HG03066 (cell line): ENCODE measurements around the gene MZF1.
A peak's percentile ranks its signal among the peaks of the same experiment; 100 is the strongest.

Experiments
- ATAC-seq: cut with Tn5 transposase; IDR thresholded peaks from one replicate; pipeline ENCODE4 v1.9.1; 2021; ENCODE audit warnings: low read depth; ENCODE audit not compliant: unreplicated experiment

Gene MZF1

GRCh38 chr19:58570770-58571574 is 2.2 kb downstream of the MZF1 start:
- ATAC-seq = no peak

- no peak for ATAC-seq
These were observed 3.0 kb downstream of the MZF1 start for GRCh38 chr19:58569943-58570670.

- ATAC-seq = no peak
These were observed 3.8 kb downstream of the MZF1 start for GRCh38 chr19:58569191-58569942.

DNA sequence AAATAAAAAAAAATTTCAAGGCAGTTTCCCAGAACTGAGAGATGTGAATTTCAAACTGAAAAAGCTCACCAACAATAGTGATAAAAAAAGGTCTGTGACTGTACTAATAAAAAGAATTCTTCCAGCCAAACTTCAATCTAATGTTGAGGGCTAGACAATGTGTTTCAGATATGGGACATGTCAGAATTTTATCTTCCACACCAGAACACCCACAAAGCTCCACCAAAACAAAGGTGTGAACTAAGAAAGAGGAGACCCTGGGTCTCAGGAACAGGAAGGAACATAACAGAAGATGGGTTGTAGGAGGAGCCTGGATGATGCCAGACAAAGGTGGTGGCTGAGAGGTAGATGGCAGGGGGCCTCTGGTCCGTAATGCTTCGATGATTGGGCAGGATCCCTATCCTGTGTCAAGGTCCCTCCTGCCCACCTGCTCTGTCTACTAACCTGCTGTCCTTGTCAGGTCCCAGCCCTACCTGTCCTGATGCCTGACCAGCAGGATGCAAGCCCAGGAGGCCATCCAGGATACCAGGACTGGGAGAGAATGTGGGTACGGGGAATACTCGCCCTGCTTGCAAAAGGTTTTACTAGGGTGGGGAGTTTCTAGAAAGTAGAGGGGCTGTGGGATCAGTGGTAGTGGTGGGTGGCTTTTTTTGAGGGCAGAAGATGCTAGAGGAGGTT is 4.5 kb downstream of the MZF1 start:
- ATAC-seq = no peak

- no peak for ATAC-seq
These were observed 6.1 kb downstream of the MZF1 start for GRCh38 chr19:58566989-58567388.

GRCh38 chr19:58563823-58564222 is 9.3 kb downstream of the MZF1 start:
- ATAC-seq = no peak

DNA sequence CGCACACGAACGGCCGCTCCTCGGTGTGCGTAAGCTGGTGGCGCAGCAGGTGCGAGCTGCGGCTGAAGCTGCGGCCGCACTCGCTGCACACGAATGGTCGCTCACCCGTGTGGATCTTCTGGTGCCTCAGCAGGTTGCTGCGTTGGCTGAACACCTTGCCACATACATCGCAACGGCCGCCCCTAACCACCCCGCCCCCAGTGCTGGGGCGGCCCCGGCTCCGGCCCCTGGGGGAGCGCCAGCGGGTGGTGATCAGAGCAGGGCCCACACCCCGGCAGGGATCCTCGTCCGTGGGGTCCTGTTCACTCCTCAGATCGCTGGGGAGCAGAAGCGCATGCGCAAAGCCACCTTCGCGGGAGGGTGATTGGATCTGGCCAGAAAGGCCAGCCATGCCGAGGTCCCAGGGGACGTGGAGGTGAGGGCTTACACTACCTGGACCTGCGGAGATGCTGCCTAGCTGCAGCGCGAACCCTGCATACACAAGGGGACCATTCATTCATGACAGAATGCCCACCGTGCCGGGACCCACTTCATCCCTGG is 10.0 kb downstream of the MZF1 start:
- ATAC-seq = no peak

DNA sequence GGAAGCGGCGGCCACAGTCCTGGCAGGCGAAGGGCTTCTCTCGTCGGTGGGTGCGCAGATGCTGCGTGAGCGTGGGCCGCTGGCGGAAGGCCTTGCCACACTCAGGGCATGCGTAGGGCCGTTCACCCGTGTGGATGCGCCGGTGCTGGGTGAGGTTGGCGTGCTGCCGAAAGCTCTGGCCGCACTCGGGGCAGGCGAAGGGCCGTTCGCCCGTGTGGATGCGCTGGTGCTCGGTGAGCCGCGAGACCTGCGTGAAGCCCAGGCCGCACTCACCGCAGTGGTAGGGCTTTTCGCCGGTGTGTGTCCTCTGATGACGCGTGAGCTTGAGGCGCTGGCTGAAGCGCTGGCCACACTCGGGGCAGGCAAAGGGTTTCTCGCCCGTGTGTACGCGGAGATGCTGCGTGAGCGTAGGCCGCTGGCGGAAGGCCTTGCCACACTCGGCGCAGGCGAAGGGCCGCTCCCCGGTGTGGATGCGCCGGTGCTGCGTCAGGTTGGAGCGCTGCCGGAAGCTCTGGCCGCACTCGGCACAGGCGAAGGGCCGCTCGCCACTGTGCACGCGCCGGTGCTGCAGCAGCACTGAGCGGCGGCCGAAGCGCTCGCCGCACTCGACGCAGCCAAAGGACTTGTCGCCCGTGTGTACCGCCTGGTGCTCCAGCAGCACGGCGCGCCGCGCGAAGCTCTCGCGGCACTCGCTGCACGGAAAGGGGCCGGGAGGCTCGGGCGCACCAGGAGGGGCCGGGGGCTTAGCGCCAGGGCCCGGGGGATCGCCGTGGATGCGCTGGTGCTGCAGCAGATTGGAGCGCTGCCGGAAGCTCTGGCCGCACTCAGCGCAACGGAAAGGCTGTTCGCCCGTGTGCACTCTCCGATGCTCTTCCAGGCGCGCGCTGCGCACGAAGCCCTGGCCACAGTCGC is 10.8 kb downstream of the MZF1 start:
- no peak for ATAC-seq

- no peak for ATAC-seq
These were observed 11.6 kb downstream of the MZF1 start for GRCh38 chr19:58561373-58562121.

- ATAC-seq = no peak
These were observed 12.2 kb downstream of the MZF1 start for GRCh38 chr19:58560921-58561320.

DNA sequence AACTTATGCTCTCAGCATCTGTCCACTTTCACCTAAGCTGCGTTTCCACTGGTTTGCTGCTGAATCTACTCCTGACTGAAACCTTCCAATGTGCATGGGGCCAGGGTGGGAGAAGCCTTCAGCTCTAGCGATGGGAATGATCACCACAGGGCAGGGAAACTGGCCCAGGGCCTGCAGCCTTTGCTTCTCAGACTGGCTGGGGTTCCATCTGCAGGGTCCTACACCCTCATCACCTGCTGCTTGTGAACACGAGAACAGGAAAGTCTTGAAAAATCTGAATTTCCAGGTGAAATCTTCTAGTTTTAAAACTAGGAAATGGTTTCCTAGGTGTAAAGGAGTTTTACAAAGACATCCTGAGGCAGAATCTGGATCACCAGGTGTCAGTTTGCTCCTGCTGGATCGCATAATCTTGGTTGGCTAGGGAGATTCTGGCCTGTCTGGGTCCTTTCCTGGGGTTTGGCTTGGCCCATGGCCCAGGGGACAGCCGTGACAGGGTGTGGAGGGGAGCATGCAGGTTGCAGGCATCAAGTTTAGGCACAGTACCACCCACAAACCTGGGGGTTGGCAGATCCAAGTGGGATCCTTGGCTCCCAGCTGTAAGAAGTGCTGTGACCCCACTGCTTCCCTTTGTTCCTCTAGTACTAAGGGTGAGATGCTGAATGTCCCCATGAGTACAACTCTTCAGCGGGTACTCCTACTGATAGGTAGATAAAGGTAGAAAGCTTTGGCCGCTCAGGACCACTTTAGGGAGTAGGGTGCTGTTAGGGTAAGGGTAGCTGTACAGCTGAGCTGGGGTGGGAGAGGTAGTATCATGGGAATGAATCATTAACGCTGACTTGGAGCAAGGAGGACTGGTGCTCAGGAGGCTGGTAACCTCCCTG is 12.9 kb downstream of the MZF1 start:
- ATAC-seq = no peak

DNA sequence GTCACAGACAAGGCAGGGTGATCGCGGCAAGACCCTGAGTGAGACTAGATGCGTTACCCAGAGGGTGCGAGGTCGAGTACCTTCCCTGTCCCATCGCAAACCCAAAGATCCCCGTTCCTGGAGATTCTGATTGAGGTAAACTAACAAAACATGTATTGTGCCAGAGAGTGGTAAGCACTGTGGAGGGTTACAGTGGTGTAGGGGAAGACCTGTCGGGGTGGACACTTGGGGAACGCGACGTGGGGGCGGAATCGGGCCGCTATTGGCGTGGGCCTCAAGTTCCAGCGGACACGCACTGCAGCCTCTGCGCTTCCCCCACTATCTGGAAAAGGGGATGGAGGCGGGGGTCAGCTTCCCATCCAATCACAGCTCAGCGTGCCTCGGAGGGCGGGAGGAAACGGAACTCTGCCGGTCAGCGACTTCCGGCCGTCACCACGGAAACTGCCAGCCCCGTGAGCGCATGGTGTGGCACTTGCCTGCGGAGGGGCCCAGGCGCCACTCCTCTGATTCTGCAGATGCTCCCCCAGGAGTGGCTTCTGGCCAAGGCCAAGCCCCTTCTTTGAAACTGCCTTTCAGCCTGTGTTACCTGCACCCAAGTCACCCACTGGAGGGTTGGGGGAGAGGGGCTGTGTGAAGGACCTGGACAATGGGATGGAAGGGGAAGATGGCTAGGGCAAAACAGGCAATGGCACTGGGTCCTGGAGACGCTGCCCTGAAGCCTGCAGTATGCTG is 13.7 kb downstream of the MZF1 start:
- ATAC-seq = no peak

DNA sequence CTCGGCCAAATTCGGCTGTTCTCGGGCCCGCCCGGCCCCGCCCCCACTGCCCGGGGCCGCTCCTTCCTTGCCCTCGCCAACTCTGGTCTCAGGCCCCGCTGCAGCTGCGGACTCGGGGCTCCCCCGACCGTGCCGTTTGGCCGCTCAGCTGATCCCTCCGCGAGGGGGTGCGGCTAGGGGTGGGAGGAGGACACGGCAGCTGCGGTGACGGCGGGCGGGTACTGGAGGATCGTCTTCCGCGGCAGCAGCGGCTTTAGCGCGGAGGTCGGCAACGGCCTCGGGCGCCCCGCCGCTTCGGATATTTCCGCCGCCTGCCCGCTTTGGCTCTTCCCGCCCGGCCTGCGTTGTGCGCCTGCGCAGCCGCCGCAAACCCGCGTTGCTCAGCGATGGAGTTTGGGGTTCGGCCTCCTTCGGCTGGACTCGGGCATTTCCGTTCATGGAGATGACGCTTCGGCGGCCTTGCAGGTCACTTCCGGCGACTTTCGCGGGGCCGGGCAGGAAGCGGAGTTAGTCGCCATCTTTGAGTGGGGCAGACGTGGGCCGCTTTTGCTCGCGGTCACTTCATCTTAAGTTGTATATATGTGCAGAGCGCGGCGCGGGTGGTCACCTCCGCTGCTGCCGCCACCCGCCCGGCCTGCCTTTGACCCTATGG is 14.4 kb downstream of the MZF1 start:
- peak; percentile 49 for ATAC-seq

DNA sequence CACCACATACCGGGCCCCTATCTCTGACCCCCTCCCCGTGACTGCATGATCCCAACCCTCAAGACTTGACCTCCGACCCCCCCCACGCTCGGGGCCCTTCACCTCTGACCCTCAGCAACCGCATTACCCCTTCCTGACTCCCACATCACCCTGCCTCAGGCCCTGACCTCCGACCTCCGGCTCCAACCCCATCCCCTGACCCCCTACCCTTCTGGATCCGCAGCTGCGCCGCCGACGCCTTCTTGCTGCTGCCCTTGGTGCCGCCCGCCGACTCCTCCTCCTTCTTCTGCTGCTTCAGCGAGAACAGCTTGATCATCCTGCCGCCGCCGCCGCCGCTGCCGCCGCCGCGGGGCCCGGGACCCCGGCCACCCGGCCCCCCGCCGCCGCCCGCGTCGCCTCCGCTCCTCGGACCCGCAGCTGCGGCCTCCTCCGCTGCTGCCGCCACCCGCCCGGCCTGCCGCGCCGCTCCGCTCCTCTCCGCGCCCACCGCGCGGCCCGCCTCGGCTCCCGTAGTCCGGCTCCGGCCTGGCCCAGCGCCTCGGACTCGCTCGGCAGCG is 15.0 kb downstream of the MZF1 start, which contains the start of gene UBE2M:
Gene UBE2M, minus strand, starts transcription at position 546 of the 557 bp plus-strand sequence. Its CDS starts 230 bp downstream, at position 316.
- no peak for ATAC-seq

DNA sequence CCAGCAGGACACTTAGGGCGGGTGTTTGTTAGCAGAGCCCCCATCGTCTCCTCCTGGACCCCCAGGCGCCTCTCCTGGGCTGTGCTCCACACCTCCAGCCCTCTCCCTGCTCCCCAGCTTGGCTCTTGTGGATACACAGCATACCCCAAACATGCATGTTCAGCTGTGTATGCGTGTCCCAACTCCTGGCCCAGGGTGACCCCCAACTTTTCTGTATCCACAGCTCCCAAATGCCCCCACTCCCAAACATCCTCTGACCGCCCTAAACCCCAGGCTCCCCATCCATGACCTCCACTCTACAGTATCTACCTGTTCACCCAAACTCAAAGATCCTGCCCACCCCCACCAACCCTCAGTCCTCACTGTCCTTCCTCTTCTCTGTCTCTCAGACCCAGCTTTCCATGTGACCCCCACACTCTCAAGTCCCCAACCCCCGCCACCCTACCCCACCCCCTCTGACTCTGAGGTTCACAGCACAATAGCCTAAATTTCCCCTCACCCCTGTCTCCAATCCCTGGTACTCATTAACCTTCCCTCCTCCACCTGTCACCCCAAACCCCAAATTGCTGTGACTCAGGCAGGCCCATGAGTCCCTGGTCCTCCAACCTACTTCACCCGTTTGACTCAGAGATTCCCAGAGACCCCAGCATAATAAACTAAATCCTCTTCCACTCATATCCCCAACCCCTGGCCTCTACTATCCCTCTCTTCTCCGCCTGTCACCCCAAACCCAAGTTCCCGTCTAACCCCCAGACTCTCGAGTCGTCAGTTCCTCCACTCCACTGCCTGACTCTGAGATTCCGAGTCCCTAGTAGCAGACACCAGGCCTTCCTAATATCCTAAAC is 15.7 kb downstream of the MZF1 start:
- no peak for ATAC-seq
